Skin of body (tissue), 2 donors: Measurements from ENCODE around the gene CDK14. TPM values are rescaled to one million over a fixed set of nuclear protein-coding genes. Genes with fewer than 3 reads are reported as not detected.

Source experiments
- DNase-seq: peaks from one replicate; lab custom pipeline; 2025; lab: John Stamatoyannopoulos, UW
- total RNA-seq: library from RNA; depleted of rRNA; stranded (reverse); fragments of >200 nt; gene quantifications from one replicate; pipeline ENCODE4 v1.2.3, GENCODE V29; 2014

CDK14 gene
- total RNA-seq, 1 donor from 2014 or later: 51.6 TPM

DNA sequence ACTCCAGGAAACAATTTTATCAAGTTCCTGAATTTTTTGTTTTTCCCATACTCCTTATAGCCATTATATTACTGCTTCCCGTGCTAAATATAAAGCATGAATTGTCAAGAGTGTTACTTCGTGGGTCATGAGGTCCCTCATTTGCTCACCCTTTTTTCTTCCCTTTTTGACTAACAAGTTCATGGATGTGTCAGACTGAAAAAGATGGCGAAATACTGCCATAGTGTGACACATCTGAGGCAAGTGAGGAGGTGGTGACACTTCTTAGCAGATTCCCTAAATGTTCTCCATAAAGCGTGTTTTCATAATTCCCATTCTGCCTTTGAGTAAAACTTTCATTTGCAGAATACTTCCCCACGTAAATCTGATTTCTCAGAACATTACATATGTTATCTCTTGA is 398.5 kb downstream of the CDK14 start:
- no peak for DNase-seq

DNA sequence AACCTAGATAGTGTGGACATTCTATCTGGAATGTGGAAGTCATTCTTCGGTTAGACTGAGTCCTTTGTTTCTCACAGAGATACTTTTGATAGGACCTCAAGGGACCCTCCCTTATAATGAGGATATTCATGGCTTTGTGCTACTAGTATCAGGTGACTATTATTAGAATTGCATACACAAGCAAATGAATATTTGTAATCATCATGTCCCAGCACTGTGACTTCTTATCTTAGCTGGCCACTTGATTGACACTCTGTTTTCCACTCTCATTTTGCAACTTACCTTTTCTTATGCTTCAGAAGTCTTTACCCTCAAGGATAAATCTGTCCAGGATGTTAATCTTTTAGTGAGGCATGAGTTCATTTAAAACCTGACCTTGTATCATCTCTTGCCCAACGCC is 399.9 kb downstream of the CDK14 start:
- no peak for DNase-seq

DNA sequence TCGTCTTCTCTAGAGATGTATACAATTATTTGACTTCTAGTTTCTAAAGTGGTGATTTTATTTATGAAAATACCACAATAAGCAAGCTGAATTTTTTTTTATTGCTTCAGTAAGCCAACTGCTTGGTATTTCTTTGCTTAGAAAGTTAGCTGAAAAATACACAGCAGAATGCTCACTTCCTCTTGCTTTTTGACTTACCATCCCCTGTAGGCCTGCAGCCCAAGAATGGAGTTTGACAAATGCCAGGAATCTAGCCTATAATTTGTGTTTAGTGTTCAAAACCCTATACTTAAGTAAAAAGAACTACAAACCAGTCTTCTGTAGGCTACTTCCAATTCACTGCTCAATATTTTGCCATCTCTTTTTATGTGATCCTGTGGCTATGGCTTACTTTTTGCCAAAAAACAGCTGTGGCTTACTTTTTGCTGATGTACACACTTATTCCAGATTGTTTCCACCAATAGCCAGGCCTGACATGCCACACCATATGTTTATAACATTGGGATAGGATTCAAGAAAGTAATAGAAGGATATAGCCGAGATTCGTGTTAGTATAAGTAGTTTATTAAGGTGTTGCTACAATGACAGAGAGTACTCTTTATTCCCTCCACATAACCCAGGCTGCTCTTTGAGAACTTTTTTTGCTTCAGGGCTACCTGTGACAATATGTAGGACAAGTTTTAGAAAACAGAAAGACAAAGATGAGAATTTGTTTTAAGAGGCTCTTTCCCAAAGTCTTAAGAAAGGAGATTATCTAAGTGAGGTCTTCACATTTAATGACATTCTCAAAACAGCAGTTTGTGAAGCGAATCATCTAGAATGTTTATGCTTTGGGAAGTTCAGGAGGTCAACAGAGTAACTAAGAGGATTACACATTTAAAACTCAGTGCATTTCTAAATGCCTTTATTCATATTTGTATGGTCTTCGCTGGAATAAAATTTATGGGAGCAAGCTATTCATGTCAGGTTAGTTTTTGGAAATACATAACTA is 404.2 kb downstream of the CDK14 start:
- no peak for DNase-seq

DNA sequence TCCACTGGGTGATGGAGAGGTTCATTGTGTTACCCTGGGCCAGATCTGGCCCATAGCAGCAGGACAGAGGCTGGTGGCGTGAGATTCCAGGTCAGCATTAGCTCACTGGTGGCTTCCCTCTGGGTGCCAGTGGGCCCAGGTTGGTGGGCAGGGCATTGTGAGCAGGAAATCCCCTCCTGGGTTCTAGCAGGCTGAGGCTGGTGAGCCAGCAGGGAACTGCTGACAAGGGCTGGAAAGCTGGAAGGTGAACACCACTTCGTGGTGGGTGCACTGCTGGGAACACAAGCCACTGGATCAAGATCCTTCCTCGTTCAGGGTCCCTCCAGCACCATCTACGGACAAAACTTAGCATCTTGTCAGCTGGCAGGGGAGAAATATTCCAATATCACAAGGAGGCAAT is 408.9 kb downstream of the CDK14 start:
- DNase-seq: no peak

DNA sequence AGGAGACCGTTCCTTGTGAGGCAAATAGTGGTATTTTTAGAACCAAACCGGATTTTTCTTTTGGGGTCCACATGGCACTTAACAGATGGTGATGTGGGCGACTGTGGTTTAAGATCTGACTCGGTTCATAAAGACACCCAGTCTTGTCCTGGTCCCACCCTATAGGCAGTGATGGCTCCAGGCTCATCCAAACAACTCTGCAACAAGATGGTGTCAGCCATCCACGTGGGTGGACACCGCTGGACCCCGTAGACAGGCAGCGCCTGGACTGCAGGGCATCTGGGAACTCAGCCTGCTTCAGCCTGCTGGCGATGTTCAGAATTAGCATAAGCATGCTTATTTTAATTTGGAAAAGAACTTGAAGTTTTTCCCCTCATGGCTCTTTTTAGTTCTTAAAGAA is 409.7 kb downstream of the CDK14 start:
- DNase-seq: no peak

DNA sequence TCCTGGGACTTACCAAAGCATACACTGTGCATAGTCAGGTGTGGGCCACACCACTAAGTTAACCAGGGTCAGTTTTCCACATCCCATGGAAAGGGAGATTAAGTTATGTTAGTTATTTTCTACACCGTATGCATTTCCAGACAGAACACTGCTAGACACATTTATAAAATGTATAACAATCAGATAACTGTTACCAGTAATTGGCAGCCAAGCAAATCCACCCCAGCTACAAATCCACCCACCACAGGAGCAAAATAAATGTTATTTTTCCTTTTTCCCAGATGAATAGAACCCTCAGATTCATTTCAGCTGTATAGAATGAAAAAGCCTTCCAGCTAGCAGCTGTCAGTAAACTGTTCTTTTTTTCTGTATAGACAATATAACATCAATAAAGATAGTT is 411.2 kb downstream of the CDK14 start:
- no peak for DNase-seq

DNA sequence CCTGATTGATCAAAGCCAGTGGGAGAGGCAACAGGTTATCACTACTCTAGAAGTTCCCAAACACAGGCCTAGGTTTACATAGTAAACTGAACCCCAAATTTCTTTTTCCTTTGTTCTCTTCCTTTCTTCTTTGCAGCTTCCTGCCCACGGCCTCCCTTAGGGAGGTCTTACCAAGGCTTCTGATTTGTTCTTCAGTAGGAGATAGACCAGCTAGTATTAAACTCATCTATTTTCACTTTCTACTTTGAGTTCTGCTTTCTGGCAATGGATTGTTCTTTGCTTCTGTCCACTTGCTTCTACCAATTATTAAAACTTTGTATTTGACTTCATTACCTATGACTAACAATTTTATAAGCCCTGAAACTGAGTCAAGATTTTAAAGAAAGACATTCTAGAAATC is 417.0 kb downstream of the CDK14 start:
- DNase-seq: no peak

DNA sequence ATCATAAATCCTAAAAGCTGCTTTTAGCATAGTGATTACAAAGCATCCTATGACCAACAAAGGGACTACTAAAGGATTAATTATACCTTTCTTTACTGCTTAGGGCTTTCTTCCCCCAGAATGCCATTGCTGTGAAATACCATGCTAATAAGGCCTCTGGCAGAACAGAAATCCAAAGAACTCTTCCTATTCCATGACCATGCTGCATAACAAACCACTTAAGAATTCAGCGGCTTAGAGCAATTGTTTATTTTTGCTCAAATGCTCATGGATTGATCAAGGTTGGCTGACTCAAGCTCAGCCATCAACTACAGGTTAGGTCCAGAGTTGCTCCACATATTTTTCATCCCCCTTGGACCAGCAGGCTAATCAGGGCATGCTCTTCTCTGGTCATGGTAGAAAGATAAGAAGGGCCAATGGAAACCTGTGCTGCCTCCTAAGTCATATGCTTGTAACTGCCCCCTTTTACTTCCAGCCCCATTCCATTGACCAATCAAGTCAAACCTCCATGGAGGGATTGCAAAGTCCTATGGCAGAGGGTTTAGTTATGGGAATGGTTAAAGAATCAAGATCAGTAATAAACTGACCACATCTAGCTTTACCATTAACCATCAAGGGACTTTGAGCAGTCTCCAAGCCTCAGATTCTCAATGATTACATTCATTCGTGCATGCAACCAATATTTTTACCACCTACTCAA is 423.7 kb downstream of the CDK14 start:
- DNase-seq: no peak

DNA sequence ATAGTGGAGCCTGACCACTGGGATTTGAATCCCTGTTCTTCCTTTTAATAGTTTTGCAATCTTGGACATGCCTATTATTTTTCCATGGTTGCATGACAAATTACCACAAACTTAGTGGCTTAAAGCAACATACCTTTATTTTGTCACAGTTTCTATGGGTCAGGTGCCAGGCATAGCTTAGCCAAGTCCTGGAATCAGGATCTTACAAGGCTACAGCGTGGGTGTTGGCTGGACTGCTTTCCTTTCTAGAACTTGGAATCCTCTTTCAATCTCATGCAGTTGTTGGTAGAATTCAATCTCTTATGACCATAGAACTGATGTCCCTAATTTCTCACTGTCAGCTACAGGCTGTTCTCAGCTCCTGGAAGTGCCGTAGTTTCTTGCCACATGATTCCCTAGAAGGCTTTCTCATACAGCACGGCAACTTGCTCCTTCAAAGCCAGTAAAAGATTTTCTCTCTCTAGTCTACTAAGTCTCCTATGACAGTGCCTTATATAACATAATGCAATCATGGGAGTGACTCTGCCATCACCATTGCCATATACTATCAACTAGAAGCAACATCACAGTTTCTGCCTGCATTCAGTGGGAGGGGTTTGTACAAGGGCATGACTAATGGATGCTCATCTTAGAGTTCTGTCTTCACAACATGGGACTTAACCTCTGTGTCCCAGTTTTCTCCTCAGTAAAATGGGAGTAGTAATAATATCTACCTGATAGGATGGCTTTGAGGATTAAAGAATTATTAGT is 424.7 kb downstream of the CDK14 start:
- DNase-seq: no peak

DNA sequence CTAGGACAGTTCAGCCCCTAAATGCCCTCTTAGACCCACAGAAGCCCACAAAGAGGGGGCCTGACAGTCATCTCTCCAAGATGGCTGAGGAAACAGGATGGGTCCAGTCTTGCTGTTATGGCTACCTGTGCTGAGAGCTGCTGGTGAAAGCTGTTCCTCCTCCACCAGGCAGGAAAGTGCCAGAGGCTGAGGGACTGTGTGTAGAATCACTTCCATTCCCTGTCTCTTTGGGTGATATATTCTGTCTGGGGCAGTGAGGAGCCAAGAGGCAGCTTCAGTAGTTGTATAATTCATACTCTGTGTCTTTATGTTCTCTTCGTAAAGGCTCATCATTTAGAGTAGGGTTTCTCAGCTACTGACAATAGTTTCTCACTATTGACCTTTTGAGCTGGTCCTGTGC is 425.8 kb downstream of the CDK14 start:
- DNase-seq: no peak

DNA sequence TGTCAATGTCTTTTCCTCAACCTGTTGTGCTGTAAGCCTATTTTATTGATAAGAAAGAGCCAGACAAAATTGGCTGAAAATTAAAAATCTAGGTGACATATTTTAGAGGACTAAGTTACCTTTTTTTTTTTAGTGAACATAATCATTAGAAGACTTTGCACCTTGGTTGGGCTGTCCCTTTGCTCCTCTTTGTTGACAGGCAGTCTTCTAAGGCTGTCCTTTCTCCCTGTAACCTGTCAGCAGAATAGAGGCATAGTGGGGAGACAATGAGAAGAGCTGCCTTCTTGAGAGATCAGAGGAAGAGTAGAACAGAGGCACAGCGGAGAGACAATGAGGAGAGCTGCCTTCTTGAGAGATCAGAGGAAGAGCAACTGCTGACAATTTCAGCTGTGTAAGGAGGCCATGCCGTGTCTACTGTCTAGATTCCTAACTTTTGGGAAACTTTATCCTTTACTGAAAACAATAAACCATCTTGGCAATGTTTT is 429.8 kb downstream of the CDK14 start:
- DNase-seq: no peak

DNA sequence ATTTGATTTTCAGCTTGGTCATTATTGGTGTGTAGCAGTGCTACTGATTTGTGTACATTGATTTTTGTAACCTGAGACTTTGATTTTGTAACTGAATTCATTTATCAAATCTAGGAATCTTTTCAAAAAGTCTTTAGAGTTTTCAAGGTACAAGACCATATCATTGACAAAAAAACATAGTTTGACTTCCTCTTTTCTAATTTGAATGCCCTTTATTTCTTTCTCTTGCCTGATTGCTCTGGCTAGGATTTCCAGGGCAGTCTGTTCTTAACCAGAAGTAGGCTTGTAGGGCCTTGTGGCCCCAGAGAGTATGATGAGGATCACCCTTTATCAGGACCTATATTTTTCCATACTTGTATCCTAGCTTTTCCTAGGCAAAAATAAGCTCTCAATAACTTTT is 433.6 kb downstream of the CDK14 start:
- no peak for DNase-seq

DNA sequence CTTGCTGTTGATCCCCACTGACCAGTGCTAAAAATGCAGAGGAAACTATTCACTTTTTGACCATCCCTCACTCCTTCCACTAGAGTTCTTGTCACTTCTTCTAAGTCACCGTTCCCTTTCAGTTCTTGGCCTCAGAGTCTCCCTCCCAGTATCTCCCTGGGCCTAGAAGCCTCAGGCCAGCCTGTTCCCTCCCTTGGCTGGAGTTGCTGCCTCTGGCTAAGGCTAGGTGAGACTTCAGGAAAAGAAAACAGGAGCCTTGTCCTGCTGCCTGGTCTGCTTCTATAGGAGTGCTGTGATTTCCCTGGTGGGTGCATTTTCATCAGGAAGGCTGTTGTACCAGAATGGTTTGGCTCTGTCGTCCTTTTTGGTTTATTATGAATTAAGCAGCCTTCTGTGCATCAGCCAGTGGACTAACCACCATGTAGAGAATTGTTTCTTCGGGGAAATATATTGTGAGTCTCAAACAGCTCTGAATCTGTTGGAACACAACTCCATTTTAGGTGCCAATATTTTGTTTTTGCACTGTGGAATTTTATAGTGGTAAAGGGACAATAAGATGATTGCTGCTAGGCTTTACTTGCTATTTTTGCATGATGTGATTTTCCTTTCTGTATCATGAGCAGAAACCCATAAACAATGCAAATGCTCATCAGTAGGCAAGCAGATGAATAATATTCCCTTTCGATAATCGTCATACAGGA is 434.7 kb downstream of the CDK14 start:
- DNase-seq: peak; percentile 32

DNA sequence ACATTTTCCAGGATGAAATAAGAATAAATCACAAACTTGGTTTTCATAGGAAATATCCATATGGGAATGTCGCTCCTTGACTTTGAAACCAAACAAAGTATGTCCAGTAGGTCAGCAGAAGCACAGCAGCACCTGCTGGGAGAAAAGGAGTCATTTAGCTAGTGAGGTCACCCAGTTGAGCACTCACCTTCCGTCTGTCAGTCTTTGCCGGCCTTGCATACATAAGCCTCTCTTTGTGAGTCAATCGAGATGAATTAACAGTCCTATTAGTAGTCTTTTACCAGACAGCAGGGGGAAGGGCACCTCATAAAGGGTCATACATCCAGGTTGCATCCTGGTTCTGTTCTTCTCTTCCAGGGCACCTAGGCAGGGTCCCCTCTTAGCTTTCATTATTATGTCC is 435.6 kb downstream of the CDK14 start:
- no peak for DNase-seq

DNA sequence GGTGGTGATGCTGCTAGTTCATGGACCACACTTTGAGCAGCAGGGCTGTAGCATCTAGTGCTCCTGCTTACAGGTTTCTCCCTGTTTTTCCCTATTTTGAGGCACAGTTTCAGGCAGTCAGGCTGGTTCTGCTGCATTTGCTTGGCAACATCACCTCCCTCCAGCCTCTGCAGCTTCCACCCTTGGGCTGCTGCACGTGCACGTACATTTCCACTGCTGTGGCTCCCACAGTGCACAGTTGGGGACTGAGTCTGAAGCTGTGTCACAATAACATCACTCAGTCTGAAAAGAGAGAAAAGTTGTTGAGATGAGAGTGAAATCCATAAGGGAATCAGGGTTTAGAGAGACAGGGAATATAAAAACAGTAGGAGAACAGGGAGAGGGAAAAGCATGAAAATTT is 437.5 kb downstream of the CDK14 start:
- no peak for DNase-seq

DNA sequence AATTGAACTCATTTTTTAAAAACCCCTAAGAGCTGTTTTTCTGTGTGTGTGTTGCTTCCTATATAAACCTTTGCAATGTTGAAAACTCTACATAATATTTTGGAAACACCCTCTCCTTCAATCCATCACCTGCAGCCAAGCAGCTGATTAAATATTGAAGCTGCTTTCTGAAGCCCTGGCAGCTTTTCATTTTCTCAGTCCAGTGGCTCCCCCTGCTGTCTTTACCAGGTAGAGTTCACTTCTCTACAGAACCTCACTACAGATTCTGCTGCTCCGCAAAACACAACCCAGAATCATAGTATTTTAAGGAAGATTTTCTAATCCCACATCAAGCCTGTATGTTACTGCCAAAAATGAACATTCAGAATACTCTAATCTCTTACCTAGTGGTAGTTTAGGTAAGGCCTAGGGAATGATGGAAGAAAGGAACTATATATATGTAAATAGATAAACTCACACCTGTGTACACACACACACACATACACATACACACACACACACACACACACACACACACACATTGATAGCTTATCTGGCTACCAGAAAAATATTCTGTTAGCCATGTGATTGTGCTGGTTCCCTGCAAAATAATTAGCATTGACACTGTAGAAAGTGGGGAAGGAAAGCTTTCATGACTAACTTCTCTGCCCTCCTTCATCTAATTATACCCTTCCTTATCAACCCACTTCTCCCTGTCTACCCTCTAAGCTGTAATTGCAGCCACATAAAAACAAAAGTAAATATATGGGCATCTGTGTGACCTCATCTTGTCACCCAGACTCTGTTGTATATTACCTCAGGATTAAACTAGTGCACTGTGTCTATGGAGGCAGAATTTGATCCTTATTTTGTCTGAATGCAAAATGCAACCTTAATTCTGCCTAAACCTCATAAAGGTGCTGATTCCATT is 438.6 kb downstream of the CDK14 start:
- DNase-seq: peak; percentile 25

DNA sequence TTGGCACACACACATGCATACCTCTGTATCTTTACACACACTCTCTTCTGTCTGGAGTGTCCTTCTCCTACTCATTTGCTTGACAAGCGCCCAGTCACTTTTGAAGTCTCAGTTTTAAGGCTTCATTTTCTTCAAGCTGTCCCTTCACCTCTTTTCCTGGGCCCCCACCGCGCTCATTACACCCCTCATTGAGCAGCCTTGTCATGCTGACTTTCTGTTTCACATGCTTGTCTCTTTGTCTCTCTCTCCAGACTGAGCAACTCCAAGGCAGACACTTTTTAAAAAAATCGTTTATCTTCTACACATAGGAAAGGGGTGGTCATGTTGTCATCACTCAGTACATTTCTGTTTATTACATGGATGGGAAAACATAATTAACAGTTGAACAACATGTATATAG is 442.9 kb downstream of the CDK14 start:
- DNase-seq: no peak

DNA sequence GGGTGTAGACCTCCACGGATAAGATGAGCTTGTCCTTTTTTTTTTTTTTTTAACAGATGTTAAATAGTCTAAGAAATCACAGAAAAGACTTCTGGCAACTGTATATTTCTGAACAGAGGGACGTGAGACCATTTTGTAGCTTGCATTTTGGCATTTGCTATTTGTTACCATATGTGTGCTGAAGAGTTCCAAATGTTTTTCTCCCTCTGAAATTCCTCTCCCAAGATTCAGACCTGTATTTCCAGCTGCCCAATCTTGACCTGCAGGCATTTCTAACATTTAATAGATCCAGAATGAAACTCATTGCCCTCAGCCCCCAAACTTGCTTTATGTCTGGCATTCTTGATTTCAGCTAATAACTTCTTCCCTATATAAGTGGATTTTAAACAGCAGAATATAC is 445.0 kb downstream of the CDK14 start:
- peak; percentile 62 for DNase-seq

DNA sequence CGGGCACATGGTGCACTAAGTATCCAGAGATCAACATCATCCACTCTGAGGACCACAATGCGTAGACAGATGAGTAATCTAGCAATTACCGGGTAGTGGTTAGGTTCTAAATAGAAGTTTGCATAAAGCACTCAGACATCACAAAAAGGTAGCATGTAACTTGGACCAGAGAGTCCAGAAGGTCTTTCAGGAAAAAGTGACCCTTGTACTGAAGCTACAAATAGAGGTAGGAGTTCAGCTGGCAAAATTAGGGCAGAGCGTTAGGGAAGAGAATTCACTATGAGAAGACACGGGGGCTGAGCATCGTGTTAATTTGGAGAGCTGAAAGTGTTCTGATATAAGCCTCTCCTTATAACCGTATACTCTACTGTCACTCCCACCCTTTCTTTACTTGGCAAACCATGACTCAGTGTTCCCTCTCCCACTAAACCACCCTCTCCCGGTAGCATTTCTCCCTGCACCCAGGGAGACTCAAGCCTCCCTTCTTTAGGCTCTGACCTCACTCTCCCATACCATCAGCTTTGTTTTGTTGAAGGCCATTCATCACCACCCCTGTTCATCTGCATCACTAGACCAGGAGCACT is 445.9 kb downstream of the CDK14 start:
- no peak for DNase-seq

DNA sequence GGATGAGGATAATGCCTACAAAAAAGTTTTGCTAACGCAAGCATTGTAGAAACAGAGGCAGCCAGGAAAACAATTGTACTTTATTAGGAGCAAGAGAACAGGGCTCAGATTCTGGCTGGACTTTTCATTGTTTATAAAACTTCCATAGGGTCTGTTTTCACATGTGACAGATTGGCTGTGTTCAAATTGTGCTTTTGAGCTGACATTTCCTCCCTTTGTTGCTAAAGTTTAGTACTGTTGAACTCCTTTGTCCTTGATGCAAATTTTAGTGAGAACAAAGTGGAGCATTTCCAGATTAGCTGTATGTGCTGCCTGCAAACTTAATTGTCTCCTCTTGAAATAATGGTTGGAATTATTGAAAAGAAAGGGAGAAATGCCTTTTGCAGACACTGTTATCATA is 447.1 kb downstream of the CDK14 start:
- DNase-seq: no peak
